Activated B cell treated with CpG ODN at 0.5 μM for 24 hours (primary cell): ENCODE measurements around the gene CDC7. TPM values are rescaled to one million over a fixed set of nuclear protein-coding genes. Genes with fewer than 3 reads are reported as not detected.
"Not testable (repeated sequence)": the region's sequence is repeated elsewhere in the genome, so short reads cannot be mapped to it uniquely, and the experiment has no call there.

Source experiments
- ATAC-seq: fragments of 200-7000 bp; cut with Tn5 transposase; one replicate; pipeline ENCODE4 v1.10.0; 2021; ENCODE audit warnings: low read depth, mild to moderate bottlenecking, moderate library complexity
- CTCF ChIA-PET: fragments of 350-600 bp; sonication (Branson Sonifier 250); formaldehyde crosslinking; loops from one replicate; lab custom pipeline; 2021; ENCODE audit warnings: antibody characterized with exemption; lab: Charles Lee
- POLR2A ChIA-PET: fragments of 350-600 bp; sonication (Branson Sonifier 250); formaldehyde crosslinking; loops from one replicate; lab custom pipeline; 2021; ENCODE audit warnings: antibody characterized with exemption; lab: Charles Lee
- DNase-seq: peaks from one replicate; pipeline ENCODE4 v3.0.0; 2022
- H3K27ac Mint-ChIP-seq: one replicate; pipeline ENCODE4 v1.8.0; 2020; ENCODE audit warnings: mixed read lengths
- H3K27me3 Mint-ChIP-seq: one replicate; pipeline ENCODE4 v1.8.0; 2021; ENCODE audit warnings: mixed read lengths
- H3K36me3 Mint-ChIP-seq: one replicate; pipeline ENCODE4 v1.8.0; 2021; ENCODE audit warnings: low read depth, mixed read lengths
- H3K4me1 Mint-ChIP-seq: one replicate; pipeline ENCODE4 v1.8.0; 2021; ENCODE audit warnings: mixed read lengths
- H3K4me3 Mint-ChIP-seq: one replicate; pipeline ENCODE4 v1.8.0; 2020; ENCODE audit warnings: mild to moderate bottlenecking, mixed read lengths
- H3K9me3 Mint-ChIP-seq: one replicate; pipeline ENCODE4 v1.8.0; 2020; ENCODE audit warnings: mixed read lengths
- intact Hi-C: fragments of 100-400 bp; cut with micrococcal nuclease; formaldehyde crosslinking; loops from one replicate; pipeline ENCODE4 v1.15.1; 2024
- total RNA-seq: library from RNA; stranded (reverse); gene quantifications from 2 replicates; pipeline ENCODE4 v1.2.3, GENCODE V29; 2022
- TF ChIP-seq, protein P1 (sequence below): fragments of 200-600 bp; IDR thresholded peaks from one replicate; pipeline ENCODE4 v1.8.0; 2022; ENCODE audit warnings: antibody characterized with exemption, mild to moderate bottlenecking

CDC7 gene
- total RNA-seq, 1 donor from 2014 or later = 7.3 TPM

DNA sequence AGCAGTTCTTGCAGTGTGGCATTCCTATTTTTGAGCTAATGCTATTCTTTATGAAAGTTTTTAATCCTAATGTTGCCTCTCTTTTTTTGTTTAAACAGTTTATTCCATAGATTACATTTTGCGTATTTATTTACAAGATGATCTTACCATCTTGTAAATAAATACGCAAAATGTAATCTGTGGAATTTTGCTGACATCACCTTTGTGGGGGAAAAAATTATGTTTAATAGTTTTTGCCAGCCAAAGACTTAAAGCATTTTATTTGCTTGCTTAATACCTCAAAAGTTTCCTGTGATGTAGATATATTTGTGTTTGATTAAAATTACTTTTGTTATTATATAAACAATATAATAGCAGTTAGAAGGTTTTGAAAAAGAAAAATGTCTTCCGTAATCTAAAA, 15.3 kb downstream of the CDC7 start:
- no peak overlapping the region for H3K27ac Mint-ChIP-seq
- POLR2A ChIA-PET = no interaction called here
- intact Hi-C loops = no loop called here

DNA sequence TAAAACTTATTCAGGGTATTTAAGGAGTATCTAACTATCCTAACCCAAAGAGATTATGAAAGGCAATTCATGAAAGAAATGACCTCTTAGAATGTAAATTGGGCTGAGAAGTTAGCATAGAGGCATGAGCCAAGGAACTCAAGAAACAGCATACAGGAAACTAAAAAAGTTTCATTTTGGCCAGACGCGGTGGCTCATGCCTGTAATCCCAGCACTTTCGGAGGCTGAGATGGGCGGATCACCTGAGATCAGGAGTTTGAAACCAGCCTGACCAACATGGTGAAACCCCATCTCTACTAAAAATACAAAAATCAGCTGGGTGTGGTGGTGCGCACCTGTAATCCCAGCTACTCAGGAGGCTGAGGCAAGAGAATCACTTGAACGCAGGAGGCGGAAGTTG, 16.0 kb downstream of the CDC7 start:
- DNase-seq, intact Hi-C loops, H3K4me3 Mint-ChIP-seq, H3K9me3 Mint-ChIP-seq, H3K27me3 Mint-ChIP-seq, H3K27ac Mint-ChIP-seq, POLR2A ChIA-PET, CTCF ChIA-PET, H3K4me1 Mint-ChIP-seq, ATAC-seq: not testable (repeated sequence)
- peaks cover 23% of the 10 kb centered on the region for H3K36me3 Mint-ChIP-seq

More for the DNA sequence above, 15.3 kb downstream of the CDC7 start:
- CTCF ChIA-PET = no interaction called here
- Mint-ChIP-seq H3K4me1 (no peaks in the 10 kb centered on the region), H3K36me3 (peaks cover 23% of the 10 kb centered on the region), H3K4me3 (no peak overlapping the region), H3K9me3 (no peaks in the 10 kb centered on the region), H3K27me3 (no peaks in the 10 kb centered on the region)
- TF ChIP-seq, protein P1, sequence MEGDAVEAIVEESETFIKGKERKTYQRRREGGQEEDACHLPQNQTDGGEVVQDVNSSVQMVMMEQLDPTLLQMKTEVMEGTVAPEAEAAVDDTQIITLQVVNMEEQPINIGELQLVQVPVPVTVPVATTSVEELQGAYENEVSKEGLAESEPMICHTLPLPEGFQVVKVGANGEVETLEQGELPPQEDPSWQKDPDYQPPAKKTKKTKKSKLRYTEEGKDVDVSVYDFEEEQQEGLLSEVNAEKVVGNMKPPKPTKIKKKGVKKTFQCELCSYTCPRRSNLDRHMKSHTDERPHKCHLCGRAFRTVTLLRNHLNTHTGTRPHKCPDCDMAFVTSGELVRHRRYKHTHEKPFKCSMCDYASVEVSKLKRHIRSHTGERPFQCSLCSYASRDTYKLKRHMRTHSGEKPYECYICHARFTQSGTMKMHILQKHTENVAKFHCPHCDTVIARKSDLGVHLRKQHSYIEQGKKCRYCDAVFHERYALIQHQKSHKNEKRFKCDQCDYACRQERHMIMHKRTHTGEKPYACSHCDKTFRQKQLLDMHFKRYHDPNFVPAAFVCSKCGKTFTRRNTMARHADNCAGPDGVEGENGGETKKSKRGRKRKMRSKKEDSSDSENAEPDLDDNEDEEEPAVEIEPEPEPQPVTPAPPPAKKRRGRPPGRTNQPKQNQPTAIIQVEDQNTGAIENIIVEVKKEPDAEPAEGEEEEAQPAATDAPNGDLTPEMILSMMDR = no peak
- no peak for ATAC-seq
- DNase-seq = no peak

DNA sequence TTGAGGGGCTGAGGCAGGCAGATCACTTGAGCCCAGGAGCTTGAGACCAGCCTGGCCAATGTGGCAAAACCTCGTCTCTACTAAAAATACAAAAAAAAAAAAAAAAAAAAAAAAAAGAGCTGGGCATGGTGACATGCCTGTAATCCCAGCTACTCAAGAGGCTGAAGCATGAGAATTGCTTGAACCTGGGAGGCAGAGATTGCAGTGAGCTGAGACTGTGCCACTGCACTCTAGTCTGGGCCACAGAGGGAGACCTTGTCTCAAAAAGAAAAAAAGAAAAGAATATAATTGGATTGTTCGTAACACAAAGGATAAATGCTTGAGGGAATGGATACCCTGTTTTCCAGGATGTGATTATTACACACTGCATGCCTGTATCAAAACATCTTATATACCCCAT, 18.5 kb downstream of the CDC7 start:
- H3K4me3 Mint-ChIP-seq, POLR2A ChIA-PET, H3K9me3 Mint-ChIP-seq, DNase-seq, H3K27ac Mint-ChIP-seq, H3K27me3 Mint-ChIP-seq, H3K4me1 Mint-ChIP-seq, intact Hi-C loops, ATAC-seq, CTCF ChIA-PET: not testable (repeated sequence)
- peaks cover 14% of the 10 kb centered on the region for H3K36me3 Mint-ChIP-seq

DNA sequence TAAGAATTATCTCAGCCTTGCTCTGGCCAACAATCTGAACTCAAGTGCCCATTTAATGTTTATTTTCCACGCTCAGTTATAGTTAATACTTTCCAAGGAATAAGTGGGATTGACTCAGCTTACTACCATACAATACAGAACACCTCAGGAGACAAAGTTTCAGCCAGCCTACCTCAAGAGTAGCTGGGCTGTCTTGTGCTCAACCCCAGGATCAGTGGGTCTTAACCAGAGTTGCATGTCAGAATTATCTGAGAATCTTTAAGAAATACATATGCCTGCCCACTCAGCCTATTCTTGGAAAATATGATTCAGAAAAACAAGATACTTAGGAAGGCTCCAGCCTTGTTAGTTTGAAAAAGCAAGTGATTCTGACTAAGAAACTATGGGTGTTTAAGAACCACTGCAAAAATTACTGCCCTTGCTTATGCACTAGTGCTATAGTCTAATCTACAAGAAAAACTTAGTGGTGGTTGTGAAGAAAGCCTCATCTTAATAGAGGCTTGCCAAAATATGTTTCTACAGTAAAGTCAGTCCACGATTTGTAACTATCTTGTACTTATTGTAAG, 20.4 kb downstream of the CDC7 start:
- ChIA-PET CTCF (no interaction called here), POLR2A (no interaction called here)
- Mint-ChIP-seq H3K27me3 (no peaks in the 10 kb centered on the region), H3K27ac (no peak overlapping the region), H3K4me1 (no peaks in the 10 kb centered on the region), H3K9me3 (no peaks in the 10 kb centered on the region), H3K36me3 (peaks cover 4% of the 10 kb centered on the region), H3K4me3 (no peak overlapping the region)
- DNase-seq (no peak), ATAC-seq (no peak)
- intact Hi-C loops = no loop called here
- TF ChIP-seq, protein P1 = no peak

DNA sequence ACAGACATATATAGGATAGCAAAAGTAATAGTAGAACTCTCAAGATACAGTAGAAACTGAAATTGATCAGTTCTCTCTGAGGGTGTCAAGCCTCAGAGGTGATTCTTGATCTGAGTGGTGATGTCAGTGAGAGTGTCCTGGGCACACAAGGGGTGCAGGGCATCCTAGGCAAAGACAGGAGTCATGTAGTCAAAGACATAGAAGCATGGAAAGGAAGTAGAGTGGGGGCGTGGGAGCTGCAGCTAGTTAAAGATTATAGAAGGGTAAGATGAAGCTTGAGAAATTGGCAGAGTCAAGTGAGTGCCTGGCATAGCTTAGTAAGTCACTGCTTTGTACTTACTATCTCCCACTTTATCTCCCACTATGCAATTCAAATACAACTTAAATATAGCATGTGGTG, 22.8 kb downstream of the CDC7 start:
- no peaks in the 10 kb centered on the region for H3K36me3 Mint-ChIP-seq
- POLR2A ChIA-PET = no interaction called here
- DNase-seq (no peak), ATAC-seq (no peak)
- CTCF ChIA-PET = no interaction called here
- H3K4me1 Mint-ChIP-seq = no peaks in the 10 kb centered on the region
- intact Hi-C loops = no loop called here
- H3K27me3 Mint-ChIP-seq = no peaks in the 10 kb centered on the region
- TF ChIP-seq, protein P1 = no peak
- no peak overlapping the region for H3K27ac Mint-ChIP-seq
- no peak overlapping the region for H3K4me3 Mint-ChIP-seq
- no peaks in the 10 kb centered on the region for H3K9me3 Mint-ChIP-seq

DNA sequence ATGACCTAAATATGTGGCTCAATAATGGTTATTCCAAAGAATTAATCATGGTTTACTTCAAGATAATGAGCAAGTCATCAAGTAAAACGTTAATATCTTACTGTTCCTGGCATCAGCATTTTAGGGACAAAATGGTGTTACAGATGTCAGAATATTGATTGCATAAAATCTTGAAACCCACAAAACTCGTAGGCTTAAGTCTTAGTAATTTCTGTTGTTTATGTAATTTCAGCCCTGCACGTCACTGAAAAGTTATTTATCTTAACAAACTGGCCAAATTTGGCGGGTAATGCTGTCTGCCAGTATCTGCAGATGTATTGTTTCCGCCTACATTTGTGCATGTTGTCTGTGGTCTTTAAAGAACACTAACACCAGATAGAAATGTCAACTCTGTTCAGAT, 25.8 kb downstream of the CDC7 start:
- intact Hi-C loops = no loop called here
- no peaks in the 10 kb centered on the region for H3K9me3 Mint-ChIP-seq
- ChIA-PET POLR2A (no interaction called here), CTCF (no interaction called here)
- no peak overlapping the region for H3K4me3 Mint-ChIP-seq
- TF ChIP-seq, protein P1 = no peak
- no peak overlapping the region for H3K27ac Mint-ChIP-seq
- DNase-seq = no peak
- H3K27me3 Mint-ChIP-seq = no peaks in the 10 kb centered on the region
- ATAC-seq = no peak
- no peaks in the 10 kb centered on the region for H3K4me1 Mint-ChIP-seq
- H3K36me3 Mint-ChIP-seq = no peaks in the 10 kb centered on the region
